ENCODE data around the gene MED15. TPM values are rescaled to one million over a fixed set of nuclear protein-coding genes. Genes with fewer than 3 reads are reported as not detected.

MED15 gene
- total and polyA plus RNA-seq, 2 experiments from 2014 or later: 29.2 to 43.5 TPM

- H3K9me2 ChIP-seq (ENCODE audit: insufficient read depth): no peaks in the 10 kb centered on the region
- Mint-ChIP-seq H3K36me3 (ENCODE audit: low read depth) (no peaks in the 10 kb centered on the region), H3K9me3 (peaks cover 4% of the 10 kb centered on the region; the same call in 2 of the 3 replicates), H3K27me3 (ENCODE audit: insufficient read depth, low read depth, poor library complexity) (peaks cover 2% of the 10 kb centered on the region), H3K27ac (no peak overlapping the region), H3K4me1 (peaks cover 5% of the 10 kb centered on the region; the same call in 2 of the 3 replicates), H3K4me3 (no peak overlapping the region)
- no peak for DNase-seq (ENCODE audit: low spot score)
- H3K4me2 ChIP-seq: no peak overlapping the region
- H3K4me1 ChIP-seq (ENCODE audit: insufficient read depth): no peaks in the 10 kb centered on the region
- no peaks in the 10 kb centered on the region for H3K79me2 ChIP-seq (replicated peaks; ENCODE audit: insufficient read depth)
- no peak overlapping the region for H3K4me3 ChIP-seq
- no peak for TF ChIP-seq JUNB (IDR thresholded peaks at IDR 0.05; ENCODE audit: unreplicated experiment)
- TF ChIP-seq REST (IDR thresholded peaks at IDR 0.05; ENCODE audit: unreplicated experiment): no peak
- TF ChIP-seq ZNF462 (CRISPR knock-in tag; IDR thresholded peaks at IDR 0.05): no peak
- TF ChIP-seq EZH2phosphoT487 (IDR thresholded peaks at IDR 0.05; ENCODE audit: unreplicated experiment): no peak
- TF ChIP-seq NANOG (IDR thresholded peaks at IDR 0.05; ENCODE audit: borderline replicate concordance): no peak
- no peak for TF ChIP-seq STAT1 (IDR thresholded peaks at IDR 0.05; ENCODE audit: unreplicated experiment)
- TF ChIP-seq ZNF114 (CRISPR knock-in tag; IDR thresholded peaks at IDR 0.05): no peak
- TF ChIP-seq EZH2 (IDR thresholded peaks at IDR 0.05; ENCODE audit: low read depth, unreplicated experiment): no peak
- TF ChIP-seq CREB1 (CRISPR knock-in tag; IDR thresholded peaks at IDR 0.05; ENCODE audit: low read depth): no peak
- TF ChIP-seq ETS1 (IDR thresholded peaks at IDR 0.05): no peak
- TF ChIP-seq POLR2AphosphoS5 (IDR thresholded peaks at IDR 0.05; ENCODE audit: low read depth): no peak
- H2AFZ ChIP-seq: no peak overlapping the region
- H3K27me3 ChIP-seq (ENCODE audit: insufficient read depth): no peaks in the 10 kb centered on the region
- ATAC-seq: no peak
- H3F3A ChIP-seq (replicated peaks; ENCODE audit: low read depth): no peaks in the 10 kb centered on the region
- H3K36me3 ChIP-seq (ENCODE audit: insufficient read depth): no peaks in the 10 kb centered on the region
- H4K20me1 ChIP-seq (replicated peaks; ENCODE audit: insufficient read depth): no peaks in the 10 kb centered on the region
- no peak overlapping the region for H3K27ac ChIP-seq (ENCODE audit: low read depth)
Observed at GRCh38 chr22:20636945-20637344, 129.5 kb downstream of the MED15 start.
